ENCODE measurements around the gene ANKH.

- TF ChIP-seq RAD21 (conservative IDR thresholded peaks at IDR 0.05) (no peak), CTCF (IDR thresholded peaks at IDR 0.05; ENCODE audit: poor library complexity, severe bottlenecking) (no peak), SMC3 (conservative IDR thresholded peaks at IDR 0.05; ENCODE audit: poor library complexity) (no peak), REST (IDR thresholded peaks at IDR 0.05; ENCODE audit: borderline replicate concordance) (no peak), EP300 (conservative IDR thresholded peaks at IDR 0.05; ENCODE audit: poor library complexity, severe bottlenecking) (no peak), EZH2 (IDR thresholded peaks at IDR 0.05; ENCODE audit: borderline replicate concordance, insufficient read depth, low read length, poor library complexity, severe bottlenecking) (no peak), TAF1 (IDR thresholded peaks at IDR 0.05; ENCODE audit: low read depth) (no peak), POLR2AphosphoS5 (IDR thresholded peaks at IDR 0.05) (no peak)
Observed at GRCh38 chr5:14667290-14667689, 204.3 kb downstream of the ANKH start.

All from neural cell (in vitro differentiated cells).